Fibroblast of pulmonary artery (primary cell): ENCODE results near the gene LNP1.

Experiments
- DNase-seq: peaks from one replicate; pipeline ENCODE4 v3.0.0-alpha.2; 2010; ENCODE audit warnings: low read depth
- H3K4me3 ChIP-seq: replicated peaks from 2 replicates; pipeline ENCODE4 v1.5.1; 2011; ENCODE audit warnings: low read depth, mild to moderate bottlenecking, control low read depth, low read length, moderate library complexity
- CTCF ChIP-seq: IDR thresholded peaks from 2 replicates; pipeline ENCODE4 v1.5.1; 2011; ENCODE audit warnings: mild to moderate bottlenecking, control low read depth, low read length, inconsistent platforms; ENCODE audit errors: missing control alignments

The LNP1 gene

GRCh38 chr3:100360757-100361496, 40.4 kb upstream of the LNP1 start:
- H3K4me3 ChIP-seq = no peak overlapping the region
- DNase-seq = no peak
- TF ChIP-seq CTCF = no peak

- no peak overlapping the region for H3K4me3 ChIP-seq
- no peak for DNase-seq
- no peak for TF ChIP-seq CTCF
Observed at GRCh38 chr3:100361897-100362296, 39.4 kb upstream of the LNP1 start.

GRCh38 chr3:100364421-100364820, 36.9 kb upstream of the LNP1 start:
- no peak for DNase-seq
- H3K4me3 ChIP-seq = no peak overlapping the region
- TF ChIP-seq CTCF = no peak

DNA sequence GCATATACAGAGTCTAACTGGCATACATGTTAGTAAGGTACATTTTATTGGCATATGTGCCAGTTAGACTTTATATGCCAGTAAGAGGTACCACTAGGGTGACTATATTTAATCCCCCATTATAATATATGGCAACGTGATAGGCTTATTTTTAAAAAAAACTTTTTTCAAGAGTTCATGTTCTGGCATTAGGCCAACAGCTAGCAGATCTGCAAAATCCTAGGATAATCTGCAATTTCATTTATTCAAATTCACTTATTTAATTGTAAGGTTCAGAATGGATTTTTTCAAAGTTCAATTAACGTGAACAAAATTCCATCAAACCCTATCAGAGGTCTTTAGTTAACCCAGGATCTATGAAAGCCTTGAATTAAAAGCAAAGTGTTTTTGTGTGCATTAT, 34.9 kb upstream of the LNP1 start:
- DNase-seq = no peak
- TF ChIP-seq CTCF = no peak
- H3K4me3 ChIP-seq = no peak overlapping the region

DNA sequence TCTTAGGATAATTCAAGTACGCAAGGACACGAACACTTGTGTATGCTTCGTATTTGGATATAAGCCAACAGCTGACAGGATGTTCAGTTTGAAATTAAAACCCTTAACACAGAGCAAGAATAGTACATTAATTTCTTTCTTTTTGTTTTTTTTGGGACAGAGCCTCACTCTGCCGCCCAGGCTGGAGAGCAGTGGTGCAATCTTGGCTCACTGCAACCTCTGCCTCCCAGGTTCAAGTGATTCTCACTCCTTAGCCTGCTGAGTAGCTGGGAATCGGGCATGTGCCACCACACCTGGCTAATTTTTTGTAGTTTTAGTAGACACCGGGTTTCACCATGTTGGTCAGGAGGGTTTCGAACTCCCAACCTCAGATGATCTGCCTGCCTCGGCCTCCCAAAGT, 32.9 kb upstream of the LNP1 start:
- H3K4me3 ChIP-seq = no peak overlapping the region
- no peak for TF ChIP-seq CTCF
- no peak for DNase-seq

DNA sequence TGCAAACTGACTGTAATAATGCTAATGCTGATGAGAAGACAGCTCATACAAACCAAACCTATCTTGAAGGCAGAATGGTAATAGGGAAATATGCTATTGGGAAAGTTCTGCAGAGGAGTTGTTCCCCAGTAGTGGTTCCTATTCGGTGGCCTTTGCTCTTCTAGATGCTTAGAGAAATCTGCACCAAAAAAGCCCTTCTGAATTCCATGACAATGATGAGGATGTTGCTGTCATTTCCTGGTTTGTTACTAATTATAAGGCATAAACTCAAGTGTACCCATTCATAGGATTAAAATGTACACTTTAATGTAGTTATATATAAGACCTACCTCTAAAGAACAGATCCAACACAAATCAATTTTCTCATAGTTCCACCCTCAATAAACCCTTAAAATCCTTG, 30.6 kb upstream of the LNP1 start:
- no peak for TF ChIP-seq CTCF
- DNase-seq = no peak
- no peak overlapping the region for H3K4me3 ChIP-seq

DNA sequence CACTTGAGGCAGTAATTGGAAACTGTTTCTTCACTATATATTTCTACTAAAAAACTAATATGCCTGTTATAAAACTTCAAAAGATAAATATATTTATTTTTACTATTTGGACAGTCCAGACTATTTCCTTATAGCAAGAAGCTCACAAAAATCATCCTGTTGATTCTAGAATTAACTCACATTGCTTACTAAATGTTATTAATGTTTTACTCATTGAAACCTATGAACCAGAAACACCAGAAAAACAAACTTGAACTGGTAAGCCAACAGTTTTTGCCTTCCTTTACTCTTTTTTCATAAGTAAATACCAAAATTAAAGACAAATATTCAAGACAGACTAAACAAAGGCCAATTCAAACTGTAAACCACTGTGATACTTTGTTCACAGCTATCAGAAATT, 26.8 kb upstream of the LNP1 start:
- no peak for TF ChIP-seq CTCF
- DNase-seq = no peak
- no peak overlapping the region for H3K4me3 ChIP-seq
